Stimulated activated CD4-positive, alpha-beta T cell treated with anti-CD3 and anti-CD28 coated beads, Interleukin-4, amount 100 ng/mL, for 48 hours (primary cell): ENCODE data around the gene SLAMF7.
"Not testable (repeated sequence)": the region's sequence is repeated elsewhere in the genome, so short reads cannot be mapped to it uniquely, and the experiment has no call there.

Experiments
- DNase-seq, 2 donors: peaks; one replicate each; pipeline ENCODE4 v3.0.0-alpha.2; 2020; ENCODE audit warnings: low read depth in 2 of 2

SLAMF7 gene

GRCh38 chr1:160720356-160721085, 18.5 kb upstream of the SLAMF7 start:
- no peak for DNase-seq

GRCh38 chr1:160721473-160721872, 17.6 kb upstream of the SLAMF7 start:
- DNase-seq = no peak

GRCh38 chr1:160722726-160723125, 16.3 kb upstream of the SLAMF7 start:
- DNase-seq = no peak

DNA sequence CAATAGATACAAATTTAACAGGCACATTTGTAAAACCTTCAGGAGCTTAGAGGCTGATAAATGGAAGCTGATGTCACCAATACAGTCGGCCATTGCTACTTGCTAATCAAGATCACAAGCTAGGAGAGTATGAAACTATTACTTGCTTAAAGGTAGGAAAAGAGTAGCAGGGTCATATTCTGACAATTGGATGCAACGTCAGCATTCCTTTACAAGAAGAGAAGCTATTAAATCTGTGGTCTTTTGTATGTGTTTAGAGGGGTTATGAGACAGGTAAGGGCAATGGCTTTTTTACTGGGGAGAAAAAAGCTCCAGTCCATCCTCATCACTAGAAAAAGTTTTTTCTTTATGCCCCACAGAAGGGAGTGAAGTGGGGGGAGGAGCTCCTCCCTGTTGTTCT, 15.7 kb upstream of the SLAMF7 start:
- no peak for DNase-seq

DNA sequence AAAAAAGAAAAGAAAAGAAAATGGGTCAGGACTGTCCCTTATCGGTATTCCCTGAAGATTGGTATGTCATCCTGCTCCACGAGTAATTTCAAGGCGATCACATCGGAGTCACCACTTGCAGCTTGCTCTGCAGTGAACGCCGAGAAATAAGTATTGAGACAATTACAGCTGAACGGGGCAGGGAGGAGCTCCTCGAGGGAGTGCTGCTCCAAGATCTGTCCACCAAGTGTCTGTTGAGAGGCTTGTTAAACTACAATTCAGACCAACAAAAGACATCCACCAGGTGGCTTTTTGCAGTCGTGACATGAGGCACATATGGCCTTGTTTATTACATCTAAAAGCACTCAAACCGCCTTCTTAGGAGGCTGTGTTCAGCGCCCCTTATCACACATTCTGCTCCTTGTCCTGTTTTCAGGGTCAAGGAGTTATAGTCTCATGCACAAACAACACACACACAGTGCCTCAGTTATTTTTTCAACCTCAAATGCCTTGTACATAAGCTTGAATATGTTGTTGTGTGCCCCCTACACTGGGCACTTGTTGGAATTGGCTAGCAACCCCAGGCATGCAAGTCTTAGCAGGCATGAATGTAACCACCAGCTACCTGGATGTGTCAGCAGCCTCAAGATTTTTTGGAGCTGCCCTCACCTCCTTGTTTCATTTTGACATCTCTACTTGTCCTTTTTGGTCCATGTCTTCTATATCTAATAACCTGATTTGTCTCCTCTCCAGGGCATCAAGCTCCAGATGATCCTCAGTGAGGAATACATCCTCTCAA, 14.4 kb upstream of the SLAMF7 start:
- DNase-seq = no peak

DNA sequence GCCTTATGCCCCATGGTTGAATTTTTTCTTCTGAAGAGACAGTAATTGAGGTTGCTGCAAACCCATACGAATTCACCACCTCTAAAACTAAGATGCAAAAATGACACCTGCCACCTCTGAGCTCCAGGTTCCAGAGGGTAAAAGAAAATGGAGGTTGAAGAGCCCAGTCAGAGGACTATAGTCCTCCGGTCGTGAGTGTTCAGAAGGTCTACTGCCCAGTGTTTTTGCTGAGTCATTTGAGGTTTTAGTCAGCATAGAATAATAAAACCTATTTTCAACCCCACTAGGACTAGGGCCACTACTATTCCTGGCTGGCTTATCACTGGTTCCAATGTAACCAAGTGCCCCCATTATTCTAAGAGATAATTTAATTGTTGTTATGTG, 12.9 kb upstream of the SLAMF7 start:
- no peak for DNase-seq

GRCh38 chr1:160726498-160727315, 12.3 kb upstream of the SLAMF7 start:
- DNase-seq = peak in 1 of 2 donors; percentile 46

GRCh38 chr1:160727316-160727640, 11.8 kb upstream of the SLAMF7 start:
- no peak for DNase-seq

DNA sequence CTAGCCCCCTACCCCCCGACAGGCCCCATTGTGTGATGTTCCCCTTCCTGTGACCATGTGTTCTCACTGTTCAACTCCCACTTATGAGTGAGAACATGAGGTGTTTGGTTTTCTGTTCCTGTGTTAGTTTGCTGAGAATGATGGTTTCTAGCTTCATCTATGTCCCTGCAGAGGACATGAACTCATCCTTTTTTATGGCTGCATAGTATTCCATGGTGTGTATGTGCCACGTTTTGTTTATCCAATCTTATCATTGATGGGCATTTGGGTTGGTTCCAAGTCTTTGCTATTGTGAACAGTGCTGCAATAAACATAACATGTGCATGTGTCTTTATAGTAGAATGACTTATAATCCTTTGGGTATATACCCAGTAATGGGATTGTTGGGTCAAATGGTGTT, 7.5 kb upstream of the SLAMF7 start:
- not testable (repeated sequence) for DNase-seq

GRCh38 chr1:160731990-160732389, 7.1 kb upstream of the SLAMF7 start:
- no peak for DNase-seq

GRCh38 chr1:160733898-160734297, 5.1 kb upstream of the SLAMF7 start:
- DNase-seq = no peak

DNA sequence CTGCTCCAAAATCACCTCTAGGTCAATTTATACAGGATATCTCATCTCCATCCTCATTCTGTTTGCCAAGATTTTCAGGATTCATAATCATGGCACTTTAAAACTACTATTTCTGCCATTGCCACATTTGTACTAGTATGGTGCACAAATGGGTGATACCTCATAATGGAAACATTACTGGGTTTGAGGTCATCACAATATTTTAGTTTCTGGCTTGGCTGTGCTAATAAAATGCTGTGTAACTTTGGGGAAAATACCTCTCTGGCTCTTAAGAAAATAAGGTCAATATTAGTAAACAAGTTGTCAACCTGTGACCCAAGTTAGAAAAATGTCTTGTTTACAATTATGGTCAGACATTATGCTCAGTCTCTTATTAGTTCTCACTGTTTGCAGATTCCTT, 4.7 kb upstream of the SLAMF7 start:
- no peak for DNase-seq

DNA sequence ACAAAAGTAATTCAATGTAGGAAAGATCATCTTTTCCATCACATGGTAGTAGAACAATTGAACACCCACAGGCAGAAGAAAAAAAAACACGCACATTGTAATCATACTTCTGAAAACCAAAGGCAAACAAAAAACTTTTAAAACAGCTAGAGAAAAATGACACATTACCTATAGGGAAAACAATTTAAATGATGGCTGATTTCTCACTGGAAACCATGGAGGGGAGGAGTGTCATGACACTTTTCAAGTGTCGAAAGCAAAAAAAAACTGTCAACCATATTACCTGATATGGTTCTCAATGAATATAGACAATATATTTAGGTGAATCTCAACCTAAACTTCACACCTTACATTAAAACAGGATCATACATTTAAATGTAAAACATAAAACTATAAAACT, 776 bp upstream of the SLAMF7 start:
- no peak for DNase-seq

- DNase-seq = no peak
These were observed 1.2 kb downstream of the SLAMF7 start for GRCh38 chr1:160740133-160740688.

DNA sequence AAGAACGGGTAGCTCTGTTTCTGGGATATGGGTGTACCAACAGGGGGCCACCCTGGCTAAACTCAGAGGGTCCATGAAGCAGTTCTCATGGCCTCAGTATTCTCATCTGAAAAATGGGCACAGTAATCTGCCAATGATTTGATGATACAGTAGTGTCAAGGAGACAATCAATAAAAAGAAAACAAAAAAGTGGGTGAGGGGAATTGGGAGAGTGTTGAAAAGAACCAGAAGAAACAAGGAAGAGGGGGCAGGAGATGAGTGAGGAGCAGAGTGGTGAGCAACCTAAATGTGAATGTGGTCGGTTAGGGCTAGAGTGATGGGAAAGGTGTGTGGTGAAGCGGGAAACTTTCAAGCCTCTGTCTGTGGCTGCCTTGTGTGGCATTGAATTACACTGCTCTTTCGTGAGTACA, 2.0 kb downstream of the SLAMF7 start:
- no peak for DNase-seq

DNA sequence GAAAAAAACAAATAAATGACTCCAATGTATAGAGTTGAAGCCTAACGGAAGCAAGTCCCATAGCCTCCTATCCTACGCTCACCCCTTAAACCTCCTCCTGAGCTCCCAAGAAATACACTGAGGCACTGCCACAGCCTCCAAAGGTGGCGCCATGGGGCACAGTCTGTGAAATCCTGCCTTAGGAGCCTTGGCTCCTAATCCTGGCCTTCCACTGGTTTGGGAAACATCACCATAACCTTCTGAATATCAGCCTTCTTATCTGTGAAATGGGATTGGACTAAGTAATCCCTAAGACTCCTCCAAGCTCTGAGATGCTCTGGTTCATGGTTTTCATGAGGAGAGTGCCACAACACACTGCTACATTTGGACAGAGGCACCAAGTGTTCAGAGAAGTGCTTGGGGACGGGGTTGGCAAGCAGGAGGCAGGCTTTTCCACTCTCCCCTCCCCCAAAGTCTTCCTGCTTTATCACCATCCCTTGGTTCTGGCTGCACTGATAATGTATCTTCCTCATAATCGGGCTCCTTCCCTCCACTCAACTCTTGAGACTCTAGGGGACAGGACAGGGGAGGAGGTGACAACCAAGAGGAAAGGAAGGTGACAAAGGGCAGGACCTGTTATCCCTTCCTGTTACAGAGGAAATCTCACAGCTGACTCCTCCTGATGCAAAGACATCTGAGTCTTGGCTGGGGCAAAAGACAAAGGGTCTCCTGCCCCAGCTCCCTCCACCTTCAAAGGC, 2.7 kb downstream of the SLAMF7 start:
- no peak for DNase-seq

DNA sequence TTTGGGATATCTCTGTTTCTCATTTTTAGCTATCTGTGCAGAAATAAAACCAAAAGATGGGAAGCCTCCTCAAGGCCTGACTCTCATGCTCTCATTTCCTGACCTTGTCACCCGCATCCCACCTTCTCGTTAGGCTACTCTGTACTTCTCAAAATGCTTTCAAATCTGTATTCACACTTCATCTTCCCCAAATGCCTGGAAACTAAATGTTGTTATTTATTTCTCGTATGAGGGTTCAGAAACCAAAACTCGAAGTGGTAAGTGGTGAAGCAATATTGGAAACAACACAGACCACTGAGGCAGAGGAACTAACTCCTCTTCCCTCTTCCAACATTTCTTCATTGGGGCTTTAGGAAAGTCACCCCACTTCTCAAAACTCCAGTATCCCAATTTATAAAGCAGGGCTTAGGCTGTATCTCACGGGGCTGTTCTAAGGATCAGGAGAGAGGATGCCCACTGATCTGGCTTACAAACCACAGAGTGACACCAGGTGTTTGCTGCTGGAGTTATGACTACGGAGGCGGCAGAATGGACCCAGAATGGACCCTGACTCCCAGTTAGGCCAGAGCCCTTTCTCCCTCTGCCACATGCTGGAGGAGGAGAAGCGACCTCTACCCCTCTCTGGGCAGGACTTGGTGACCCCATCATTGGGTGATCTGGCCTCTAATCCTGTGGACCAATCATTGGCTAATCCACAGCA, 3.5 kb downstream of the SLAMF7 start:
- DNase-seq = no peak

- no peak for DNase-seq
These were observed 4.2 kb downstream of the SLAMF7 start for GRCh38 chr1:160743266-160743665.

GRCh38 chr1:160744199-160744851, 5.3 kb downstream of the SLAMF7 start:
- no peak for DNase-seq

- no peak for DNase-seq
These were observed 5.9 kb downstream of the SLAMF7 start for GRCh38 chr1:160744852-160745520.
